GM18498 (cell line): Measurements from ENCODE around the gene BRPF3.

ENCODE experiments used
- ATAC-seq: cut with Tn5 transposase; IDR thresholded peaks from one replicate; pipeline ENCODE4 v1.9.1; 2021; ENCODE audit warnings: mild to moderate bottlenecking, moderate library complexity; ENCODE audit not compliant: unreplicated experiment

Gene BRPF3

DNA sequence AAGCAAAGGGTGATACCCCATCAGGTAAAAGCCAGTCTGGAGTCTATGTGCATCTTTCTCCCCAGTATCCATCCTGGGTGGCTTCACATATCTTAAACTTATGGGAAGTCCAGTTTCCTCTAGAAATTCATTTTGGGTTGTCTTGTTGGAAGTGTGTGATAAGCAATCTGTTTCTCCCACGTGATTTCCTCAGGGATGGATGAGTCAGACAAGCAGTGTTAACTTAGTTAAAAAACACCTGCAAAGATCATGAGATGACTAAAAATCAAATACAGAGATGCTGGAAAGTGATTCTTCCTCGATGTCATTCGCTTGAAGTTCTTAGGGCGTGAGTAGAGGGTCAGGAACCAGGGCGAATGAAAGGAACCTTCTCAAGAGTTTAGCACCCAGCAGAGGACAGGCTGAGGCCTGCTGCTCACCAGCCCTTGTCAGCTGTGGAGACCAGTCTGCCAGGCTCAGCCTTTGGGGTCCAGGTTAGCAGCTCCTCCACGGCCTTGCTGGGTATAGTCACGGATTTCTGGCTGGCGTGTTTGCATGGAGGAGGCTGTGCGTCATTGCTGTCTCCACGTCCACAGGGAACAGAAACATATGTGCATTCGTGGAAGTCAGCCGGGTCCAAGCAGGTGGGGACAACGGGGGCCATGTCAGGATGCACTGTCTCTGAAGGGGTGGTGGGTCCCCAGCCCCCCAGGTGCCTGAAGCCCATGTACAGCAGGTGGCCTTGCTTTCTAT is 70.5 kb downstream of the BRPF3 start:
- no peak for ATAC-seq

DNA sequence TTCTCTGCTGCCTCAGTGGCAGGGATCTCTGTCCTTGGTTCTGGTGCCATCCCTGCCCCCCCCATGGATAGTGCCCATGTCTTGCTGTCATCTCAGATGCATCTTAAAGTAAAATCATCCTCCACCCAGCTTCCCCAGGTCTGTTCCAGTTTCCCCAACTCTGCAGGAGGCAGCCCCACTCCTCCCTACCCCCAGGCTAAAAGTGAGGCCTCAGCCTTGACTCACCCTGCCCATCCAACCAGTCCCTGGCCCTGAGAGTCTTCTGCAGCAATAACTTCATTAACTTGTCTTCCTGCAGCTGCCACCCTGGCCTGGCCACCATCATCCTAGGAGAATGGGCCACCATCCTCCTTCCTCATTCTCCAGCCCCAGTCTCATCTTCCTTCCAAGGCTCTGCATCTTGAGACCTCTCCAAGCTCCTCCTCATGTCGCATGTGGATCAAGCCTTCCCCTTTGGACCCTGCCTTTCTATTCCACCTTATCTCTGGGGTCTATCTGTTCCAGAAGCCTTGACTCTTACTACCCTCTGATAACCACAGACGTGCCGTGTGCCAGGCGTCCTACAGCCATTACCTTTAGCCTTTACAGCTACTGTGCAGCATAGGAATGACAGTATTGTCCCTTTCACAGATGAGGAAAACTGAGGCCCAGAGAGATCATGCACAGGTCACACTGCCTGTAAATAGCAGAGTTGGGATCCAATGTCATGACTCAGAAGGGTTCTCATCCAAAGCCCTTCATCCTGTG is 71.4 kb downstream of the BRPF3 start:
- no peak for ATAC-seq

DNA sequence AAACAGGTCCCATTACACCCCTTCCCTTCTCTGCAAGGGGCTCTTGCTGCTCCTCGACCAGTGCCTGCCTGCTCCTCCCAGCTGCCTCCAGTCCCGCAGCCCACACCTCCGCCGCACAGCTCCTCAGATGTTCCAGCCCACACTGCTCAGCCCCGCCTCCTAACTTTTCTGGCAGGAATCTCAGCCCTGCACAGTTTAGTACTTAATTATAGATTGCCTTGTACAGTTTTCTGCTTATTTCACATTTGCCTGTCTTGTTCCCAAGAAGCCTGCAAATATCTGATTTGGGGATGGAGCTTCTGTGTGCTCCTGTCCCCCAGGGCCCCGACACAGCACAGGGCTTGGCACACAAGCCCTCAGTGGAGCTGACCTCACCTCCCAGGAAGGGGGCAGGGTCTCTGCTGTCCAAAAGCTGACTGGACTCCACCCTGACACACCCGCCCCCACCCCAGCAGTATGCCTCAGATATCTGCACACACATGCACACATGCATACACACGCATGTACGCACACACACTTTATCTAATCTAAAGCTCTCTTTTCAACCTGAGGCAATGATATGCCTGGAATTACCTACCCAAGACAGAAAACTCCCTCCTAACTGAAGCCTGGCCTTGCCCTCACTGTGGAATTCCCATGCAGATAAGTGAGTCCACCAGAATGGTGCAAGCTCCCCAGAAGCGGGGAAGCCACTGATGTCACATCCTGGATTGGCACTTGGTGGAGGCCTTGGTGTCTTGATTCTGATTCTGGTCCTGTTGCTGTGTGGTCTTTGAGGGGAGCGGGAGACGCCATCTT is 72.1 kb downstream of the BRPF3 start:
- no peak for ATAC-seq

DNA sequence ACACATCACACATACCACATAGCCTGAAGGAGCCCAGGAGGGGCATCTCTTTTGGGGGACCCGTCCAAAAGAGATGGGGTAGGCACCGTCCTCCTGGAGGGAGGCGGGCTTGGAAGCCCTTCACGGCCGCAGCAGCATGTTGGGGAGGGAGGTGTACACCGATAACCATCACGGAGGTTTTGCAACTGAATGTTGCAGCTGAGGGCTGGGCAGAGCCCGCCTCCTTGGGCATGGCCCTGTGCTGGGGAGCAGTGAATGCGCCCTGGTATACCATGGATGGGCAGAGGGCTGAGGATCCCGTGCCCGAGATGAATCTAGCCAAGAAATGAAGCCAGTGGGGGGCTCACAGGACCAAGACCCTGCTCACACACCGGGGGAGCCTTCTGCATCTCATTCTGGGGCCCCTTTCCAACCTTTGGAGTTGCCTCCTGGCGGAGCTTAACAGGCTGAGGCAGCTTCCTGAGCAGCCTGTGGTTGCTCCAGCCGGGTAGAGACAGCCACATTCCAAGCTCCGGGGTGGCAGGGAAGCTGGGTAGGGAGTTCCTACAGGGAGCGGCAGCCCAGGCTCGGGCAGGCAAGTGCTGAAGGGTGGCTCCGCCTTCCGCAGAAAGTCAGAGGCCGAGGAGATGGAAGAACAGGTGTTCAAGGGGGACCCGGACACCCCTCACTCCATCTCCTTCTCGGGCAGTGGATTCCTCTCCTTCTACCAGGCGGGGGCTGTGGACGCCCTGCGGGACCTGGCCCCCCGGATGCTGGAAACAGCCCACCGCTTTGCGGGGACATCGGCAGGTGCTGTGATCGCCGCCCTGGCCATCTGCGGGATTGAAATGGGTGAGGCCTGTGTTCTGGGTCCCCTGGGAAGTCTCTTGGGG is 73.5 kb downstream of the BRPF3 start, which contains the start of gene PNPLA1:
PNPLA1 (plus strand) TSS at position 227 of the 872 bp plus-strand sequence; CDS start at position 627, 400 bp downstream.
- ATAC-seq, result no peak

DNA sequence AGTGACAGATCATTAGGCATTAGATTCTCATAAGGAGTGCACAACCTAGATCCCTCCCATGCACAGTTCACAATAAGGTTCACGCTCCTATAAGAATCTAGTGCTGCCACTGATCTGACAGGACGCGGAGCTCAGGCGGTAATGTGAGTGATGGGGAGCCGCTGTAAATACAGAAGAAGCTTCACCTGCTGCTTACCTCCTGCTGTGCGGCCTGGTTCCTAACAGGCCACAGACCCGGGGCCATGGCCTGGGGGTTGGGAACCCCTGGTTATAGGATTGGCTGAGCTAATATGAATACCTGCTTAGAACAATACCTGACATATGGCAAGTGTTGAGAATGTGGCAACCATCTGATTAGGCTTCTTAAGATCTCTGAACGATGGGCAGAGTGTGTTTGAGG is 75.7 kb downstream of the BRPF3 start:
- ATAC-seq, result no peak

DNA sequence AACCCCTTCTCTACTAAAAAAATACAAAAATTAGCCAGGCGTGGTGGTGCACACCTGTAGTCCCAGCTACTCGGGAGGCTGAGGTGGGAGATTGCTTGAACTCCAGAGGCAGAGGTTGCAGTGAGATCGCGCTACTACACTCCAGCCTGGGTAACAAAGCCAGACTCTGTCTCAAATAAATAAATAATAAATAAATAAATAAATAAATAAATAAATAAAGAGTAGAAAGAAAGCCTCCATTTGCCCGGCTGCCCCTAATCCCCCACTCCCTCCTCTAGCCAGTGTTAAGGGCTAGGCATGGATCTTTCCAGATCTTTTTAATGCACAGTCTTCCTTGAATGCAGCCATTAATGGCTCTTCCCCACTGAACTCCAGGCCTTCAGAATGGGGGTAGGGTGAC is 76.5 kb downstream of the BRPF3 start:
- no peak for ATAC-seq

DNA sequence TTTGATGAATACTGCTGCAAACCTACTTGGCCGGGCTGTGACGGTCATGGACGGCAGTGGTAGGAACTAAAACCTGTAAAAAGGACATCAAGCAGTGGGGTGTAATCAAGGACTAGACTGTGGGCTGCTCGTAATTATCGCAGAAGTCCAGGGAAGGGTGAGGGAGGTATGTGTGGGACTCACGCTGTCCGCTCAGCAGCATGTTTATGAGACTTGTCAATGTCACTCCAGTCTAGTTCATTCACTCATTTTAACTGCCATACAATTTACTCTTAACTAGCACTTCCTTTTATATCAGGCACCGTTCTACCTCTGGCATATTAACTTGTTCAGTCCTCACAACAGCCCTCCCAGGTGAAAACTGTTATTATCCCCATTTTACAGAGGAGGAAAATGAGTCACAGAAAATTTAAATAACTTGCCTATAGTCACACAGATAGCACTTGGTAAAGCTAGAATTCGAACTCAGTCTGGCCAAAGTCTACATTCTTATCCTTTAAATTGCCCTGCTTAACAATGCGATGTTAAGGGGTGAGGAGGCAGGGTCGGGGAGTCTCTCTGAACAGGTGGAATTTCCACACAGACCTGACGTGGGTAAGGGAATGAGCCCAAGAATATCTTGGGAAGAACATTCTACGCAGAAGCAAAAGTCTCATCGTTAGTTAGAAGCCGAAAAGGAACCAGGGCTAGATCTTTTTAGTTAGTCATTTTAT is 77.4 kb downstream of the BRPF3 start:
- ATAC-seq, result no peak

DNA sequence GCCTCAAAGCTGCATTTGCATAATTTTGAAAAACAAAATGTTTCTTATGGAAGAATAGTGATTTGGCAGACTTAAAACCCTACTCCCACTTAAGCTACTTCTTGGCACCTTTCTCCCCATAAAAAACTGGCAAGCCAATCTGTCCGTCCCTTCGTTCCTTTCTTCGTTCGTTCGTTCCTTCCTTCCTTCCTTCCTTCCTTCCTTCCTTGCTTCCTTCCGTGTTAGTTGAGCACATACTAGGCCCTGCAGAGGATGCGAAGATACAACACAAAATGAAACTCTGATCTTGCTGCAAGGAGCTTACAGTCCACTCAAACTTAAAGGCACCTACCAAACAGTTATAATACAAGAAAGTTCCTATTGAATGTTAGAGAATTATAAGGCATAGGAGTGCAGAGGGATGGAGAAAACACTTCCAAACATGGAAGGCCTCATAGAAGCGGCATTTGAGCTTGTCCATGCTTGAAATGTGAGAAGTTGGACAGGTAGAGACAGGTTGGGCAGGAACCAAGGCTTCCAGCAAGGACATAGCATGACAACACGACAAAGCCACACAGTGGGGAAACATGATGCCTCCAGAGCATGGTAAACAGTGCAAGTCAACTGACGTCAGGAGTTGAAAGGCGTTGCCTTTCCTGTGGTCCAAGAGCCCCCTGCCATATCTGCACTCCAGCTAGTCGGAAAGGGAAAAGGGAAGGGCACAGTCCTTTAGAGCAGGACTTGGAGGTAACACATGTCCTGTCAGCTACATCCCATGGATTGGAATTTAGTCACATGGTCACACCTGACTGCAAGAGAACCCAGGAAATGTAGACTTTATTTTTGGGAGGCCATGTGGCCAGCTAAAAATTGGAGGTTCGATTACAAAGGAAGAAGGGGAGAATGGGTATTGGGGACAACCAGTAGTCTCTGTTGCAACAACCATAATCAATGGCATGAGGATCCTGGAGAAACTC is 80.3 kb downstream of the BRPF3 start:
- no peak for ATAC-seq

DNA sequence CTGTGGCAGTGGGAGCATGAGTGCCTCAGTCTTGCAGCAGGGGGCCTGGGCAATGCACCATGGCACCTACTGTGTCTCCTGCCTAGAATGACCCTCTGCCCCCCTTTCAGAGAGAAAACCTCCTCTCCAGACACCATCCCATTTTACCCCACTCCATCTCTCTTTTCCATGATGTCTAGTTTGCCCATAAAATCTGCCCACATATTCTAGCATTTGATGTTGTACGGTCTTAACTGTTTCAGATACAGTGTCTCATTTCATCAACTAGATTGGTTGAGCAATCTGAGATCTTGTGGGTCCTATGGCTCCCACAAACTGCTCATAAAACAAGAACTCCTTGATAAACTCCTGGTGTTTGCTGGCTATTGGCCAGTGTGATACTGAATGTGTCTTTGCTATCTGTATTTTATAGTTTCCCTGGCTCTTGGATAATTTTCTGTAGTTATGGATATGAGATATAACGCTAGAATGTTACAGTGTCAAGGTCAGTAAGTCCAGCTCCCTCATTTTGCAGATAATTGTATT is 81.5 kb downstream of the BRPF3 start:
- no peak for ATAC-seq

DNA sequence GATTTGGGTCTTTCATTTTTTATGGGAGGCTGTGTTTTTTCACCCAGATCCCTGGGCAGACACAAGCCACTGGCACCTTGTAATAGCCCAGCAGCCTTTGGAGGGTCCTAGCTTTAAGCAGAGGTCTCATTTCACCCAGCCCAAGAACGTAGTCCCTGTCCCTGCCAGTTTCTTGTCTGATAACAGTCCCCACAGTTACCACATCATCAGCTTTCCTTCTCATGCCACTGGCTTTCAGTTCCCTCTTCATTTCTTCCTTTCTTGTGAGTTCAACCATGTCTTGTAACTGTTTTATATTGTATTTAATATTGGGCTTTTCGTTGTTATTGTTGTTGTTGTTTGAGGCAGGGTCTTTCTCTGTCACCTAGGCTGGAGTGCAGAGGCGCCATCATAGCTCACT is 83.9 kb downstream of the BRPF3 start:
- ATAC-seq, result no peak

DNA sequence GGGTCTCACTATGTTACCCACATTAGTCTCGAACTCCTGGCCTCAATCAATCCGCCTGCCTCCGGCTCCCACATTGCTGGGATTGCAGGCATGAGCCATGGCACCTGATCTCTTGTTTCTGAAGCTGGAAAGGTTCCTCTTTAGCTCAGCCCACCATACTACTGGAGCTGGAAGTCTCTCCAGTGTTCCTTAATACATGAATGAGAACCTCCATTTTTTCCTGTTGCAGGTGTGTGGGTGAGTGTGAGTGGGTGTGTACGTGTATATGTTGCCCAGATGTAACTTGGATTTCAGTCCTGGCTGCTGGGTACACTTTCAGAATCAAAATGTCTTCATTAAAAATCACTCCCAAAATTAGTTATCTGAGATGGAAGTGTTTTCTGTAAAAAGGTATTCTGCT is 84.4 kb downstream of the BRPF3 start:
- ATAC-seq, result no peak
